Measurements from ENCODE around the gene FER.
"Not testable (repeated sequence)": the region's sequence is repeated elsewhere in the genome, so short reads cannot be mapped to it uniquely, and the experiment has no call there.

Gene FER

GRCh38 chr5:108747774-108748400, at the start of gene FER:
Gene FER (plus strand): TSS chr5:108747897. CDS start chr5:108798183, 50,286 bp downstream.
- peak; percentile 88 for DNase-seq (ENCODE audit: low read depth)

GRCh38 chr5:108700388-108700787, 47.3 kb upstream of the FER start:
- DNase-seq (ENCODE audit: low read depth) = not testable (repeated sequence)

- DNase-seq (ENCODE audit: low read depth) = no peak
Measured at GRCh38 chr5:108700930-108701329, 46.8 kb upstream of the FER start.

GRCh38 chr5:108702546-108702945, 45.2 kb upstream of the FER start:
- DNase-seq (ENCODE audit: low read depth) = no peak

- DNase-seq (ENCODE audit: low read depth) = no peak
Measured at GRCh38 chr5:108703313-108703712, 44.4 kb upstream of the FER start.

- no peak for DNase-seq (ENCODE audit: low read depth)
Measured at GRCh38 chr5:108707141-108707540, 40.6 kb upstream of the FER start.

- no peak for DNase-seq (ENCODE audit: low read depth)
Measured at GRCh38 chr5:108711898-108712297, 35.8 kb upstream of the FER start.

GRCh38 chr5:108715408-108715807, 32.3 kb upstream of the FER start:
- DNase-seq (ENCODE audit: low read depth) = no peak

- DNase-seq (ENCODE audit: low read depth) = no peak
Measured at GRCh38 chr5:108720391-108720790, 27.3 kb upstream of the FER start.

GRCh38 chr5:108726446-108727235, 21.1 kb upstream of the FER start:
- no peak for DNase-seq (ENCODE audit: low read depth)

GRCh38 chr5:108727236-108727650, 20.5 kb upstream of the FER start:
- DNase-seq (ENCODE audit: low read depth) = no peak

- peak; percentile 93 for DNase-seq (ENCODE audit: low read depth)
Measured at GRCh38 chr5:108727651-108728565, 19.8 kb upstream of the FER start.

- DNase-seq (ENCODE audit: low read depth) = no peak
Measured at GRCh38 chr5:108728566-108729241, 19.0 kb upstream of the FER start.

GRCh38 chr5:108729242-108729615, 18.5 kb upstream of the FER start:
- DNase-seq (ENCODE audit: low read depth) = no peak

GRCh38 chr5:108730617-108731340, 16.9 kb upstream of the FER start:
- no peak for DNase-seq (ENCODE audit: low read depth)

- no peak for DNase-seq (ENCODE audit: low read depth)
Measured at GRCh38 chr5:108735790-108736189, 11.9 kb upstream of the FER start.

GRCh38 chr5:108736855-108737254, 10.8 kb upstream of the FER start:
- DNase-seq (ENCODE audit: low read depth) = no peak

- no peak for DNase-seq (ENCODE audit: low read depth)
Measured at GRCh38 chr5:108739376-108739775, 8.3 kb upstream of the FER start.

GRCh38 chr5:108739906-108740305, 7.8 kb upstream of the FER start:
- no peak for DNase-seq (ENCODE audit: low read depth)

- DNase-seq (ENCODE audit: low read depth) = peak; percentile 46
Measured at GRCh38 chr5:108743319-108743718, 4.4 kb upstream of the FER start.

- DNase-seq (ENCODE audit: low read depth) = no peak
Measured at GRCh38 chr5:108743846-108744245, 3.9 kb upstream of the FER start.
